Astrocyte (in vitro differentiated cells and primary cell): Measurements from ENCODE around the gene TMEM59.

Source experiments
- CTCF ChIP-seq: IDR thresholded peaks from 2 replicates; pipeline ENCODE4 v1.5.1; 2011; ENCODE audit warnings: low read depth, mild to moderate bottlenecking, inconsistent platforms, low read length, moderate library complexity; ENCODE audit not compliant: insufficient read depth
- EZH2 ChIP-seq: IDR thresholded peaks from 2 replicates; pipeline ENCODE4 v1.6.1; 2012; ENCODE audit warnings: mild to moderate bottlenecking, low read length, inconsistent platforms; ENCODE audit not compliant: insufficient read depth

GRCh38 chr1:54008876-54009275 lies 44.1 kb downstream of the TMEM59 start:
- TF ChIP-seq CTCF (no peak), EZH2 (no peak)
